NCI-H460 (cell line): ENCODE measurements around the gene SKAP2. TPM values are rescaled to one million over a fixed set of nuclear protein-coding genes. Genes with fewer than 3 reads are reported as not detected.

ENCODE experiments used
- DNase-seq: peaks from one replicate; pipeline ENCODE4 v3.0.0-alpha.2; 2016; ENCODE audit warnings: low read depth; ENCODE audit errors: extremely low read depth
- total RNA-seq: library from RNA; depleted of rRNA; stranded (reverse); fragments of >200 nt; shearing (Covaris generic); gene quantifications from 2 replicates; pipeline ENCODE4 v1.2.3, GENCODE V29; 2014

Gene SKAP2
- total RNA-seq, 1 experiment from 2014 or later = 52.1 TPM

DNA sequence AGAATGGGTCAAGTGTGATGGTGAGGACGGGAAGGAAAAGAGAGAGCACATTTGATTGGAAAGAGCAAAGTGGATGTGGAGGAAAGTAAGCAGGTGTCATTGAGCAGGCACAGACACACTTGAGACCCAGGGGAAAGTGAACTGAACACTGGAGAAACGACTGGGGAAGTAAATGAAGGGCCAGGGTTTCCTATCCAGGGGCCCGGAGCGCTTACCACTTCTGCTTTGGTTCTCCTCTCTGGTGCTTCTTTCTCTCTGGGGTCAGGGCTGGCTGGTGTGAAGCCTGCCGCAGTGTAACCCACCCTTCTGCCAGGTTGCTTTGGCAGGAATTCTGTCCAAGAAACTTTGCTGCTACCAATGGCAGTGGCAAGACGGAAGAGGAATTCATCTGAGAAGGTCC is 219.3 kb downstream of the SKAP2 start:
- no peak for DNase-seq

DNA sequence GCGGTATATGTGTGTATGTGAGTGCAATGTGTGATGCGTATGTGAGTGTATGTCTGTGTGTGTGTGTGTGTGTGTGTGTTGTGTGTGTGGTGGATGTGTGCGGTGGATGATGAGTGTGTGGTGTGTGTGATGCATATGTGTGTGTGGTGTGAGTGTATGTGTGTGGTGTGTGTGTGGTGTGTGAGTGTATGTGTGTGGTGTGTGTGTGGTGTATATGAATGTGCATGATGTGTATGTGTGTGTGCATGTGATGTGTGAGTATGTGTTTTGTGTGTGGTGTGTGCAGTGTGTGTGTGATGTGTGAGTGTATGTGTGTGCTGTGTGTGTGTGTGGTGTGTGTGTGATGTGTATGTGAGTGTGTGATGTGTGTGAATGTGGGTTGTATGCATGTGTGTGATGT is 222.0 kb downstream of the SKAP2 start:
- DNase-seq = no peak

- DNase-seq = no peak
Observed at GRCh38 chr7:26639695-26640094, 224.7 kb downstream of the SKAP2 start.

GRCh38 chr7:26639111-26639510 is 225.3 kb downstream of the SKAP2 start:
- DNase-seq = no peak

- no peak for DNase-seq
Observed at GRCh38 chr7:26638140-26638539, 226.2 kb downstream of the SKAP2 start.

DNA sequence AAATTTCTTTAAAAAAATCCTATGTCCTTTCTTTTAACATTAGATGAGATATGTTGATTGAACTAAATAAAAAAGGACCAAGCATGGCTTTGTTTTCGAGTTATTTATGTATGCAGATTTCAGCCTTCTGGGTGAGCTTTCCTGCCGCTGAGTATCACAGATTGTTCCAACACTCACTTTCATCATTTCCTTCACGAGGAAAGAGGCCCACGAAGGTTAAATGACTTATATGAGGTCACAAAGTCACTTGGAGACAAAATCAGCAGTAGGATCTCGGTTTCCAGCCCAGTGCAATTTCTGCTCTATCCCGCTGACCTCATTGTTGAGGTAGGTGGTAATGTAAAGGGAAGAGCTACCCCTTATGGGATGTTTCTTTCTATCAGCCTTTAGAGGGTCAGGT is 226.8 kb downstream of the SKAP2 start:
- no peak for DNase-seq

GRCh38 chr7:26636808-26637207 is 227.6 kb downstream of the SKAP2 start:
- DNase-seq = no peak

- DNase-seq = no peak
Observed at GRCh38 chr7:26633557-26633956, 230.8 kb downstream of the SKAP2 start.

DNA sequence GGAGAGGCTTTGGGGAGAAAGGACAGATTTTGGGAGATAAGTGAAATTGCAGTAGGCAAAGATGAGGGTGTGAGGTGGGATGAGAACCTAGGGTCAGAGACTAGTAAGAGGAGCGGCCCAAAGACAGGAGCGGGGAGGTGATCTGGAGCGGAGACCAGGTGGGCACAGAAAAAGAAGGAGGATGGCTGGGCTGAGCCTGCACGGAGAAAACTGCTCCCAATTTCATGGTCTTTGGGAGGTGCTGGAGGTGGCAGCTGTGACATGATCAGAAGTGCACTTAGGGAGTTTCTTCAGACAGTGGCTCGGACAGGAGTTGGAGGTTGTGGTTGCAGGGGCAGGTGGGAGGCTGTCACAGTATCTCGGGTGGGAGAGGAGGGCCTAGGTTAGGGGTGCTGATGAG is 232.8 kb downstream of the SKAP2 start:
- DNase-seq = no peak

DNA sequence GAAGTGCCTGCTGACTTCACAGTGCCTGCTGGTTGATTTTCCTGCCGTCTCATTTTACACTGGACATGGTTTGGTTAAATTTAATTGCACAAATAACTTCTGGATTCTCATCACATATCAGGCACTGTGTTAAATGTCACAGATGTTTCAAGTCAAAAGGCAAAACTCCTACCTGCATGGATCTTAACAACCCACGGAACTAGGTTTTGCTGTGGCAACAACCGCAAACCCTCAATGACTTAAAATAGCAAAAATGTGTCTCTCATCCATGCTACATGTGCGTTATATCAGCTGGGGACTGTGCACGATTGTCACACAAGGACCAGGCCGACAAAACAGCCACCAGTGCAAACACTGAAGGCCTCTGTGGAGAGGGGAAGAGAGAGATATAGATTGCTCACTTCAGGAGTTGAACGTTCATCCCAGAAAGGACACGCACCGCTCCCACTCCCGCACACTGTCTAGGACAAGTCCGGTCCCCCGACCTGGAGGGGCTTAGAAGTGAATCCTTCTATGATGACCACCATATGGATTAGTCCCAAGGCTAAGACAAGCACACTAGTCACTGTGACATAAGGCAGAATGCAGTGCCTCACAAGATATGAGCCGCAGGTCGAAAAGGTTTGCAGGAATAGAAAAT is 233.3 kb downstream of the SKAP2 start:
- no peak for DNase-seq

DNA sequence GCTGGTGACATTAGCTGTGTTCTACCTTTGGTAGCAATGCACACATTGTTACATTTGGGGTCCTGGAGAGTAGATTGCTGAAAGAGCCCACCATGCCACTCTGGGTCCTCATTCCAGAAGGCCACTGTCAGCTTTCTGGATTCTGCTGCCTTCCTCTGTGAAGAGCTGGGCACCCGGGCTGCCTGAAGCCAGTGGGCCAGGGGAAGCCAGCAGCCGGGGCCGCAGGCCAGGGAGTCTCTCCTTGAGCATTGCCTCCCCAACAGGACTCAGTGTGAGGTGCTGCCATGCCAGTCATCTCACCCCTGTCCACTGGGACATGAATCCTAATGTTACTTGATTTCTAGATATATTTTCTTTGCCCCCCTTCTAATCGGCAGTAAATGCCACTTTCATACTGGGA is 234.0 kb downstream of the SKAP2 start:
- no peak for DNase-seq

DNA sequence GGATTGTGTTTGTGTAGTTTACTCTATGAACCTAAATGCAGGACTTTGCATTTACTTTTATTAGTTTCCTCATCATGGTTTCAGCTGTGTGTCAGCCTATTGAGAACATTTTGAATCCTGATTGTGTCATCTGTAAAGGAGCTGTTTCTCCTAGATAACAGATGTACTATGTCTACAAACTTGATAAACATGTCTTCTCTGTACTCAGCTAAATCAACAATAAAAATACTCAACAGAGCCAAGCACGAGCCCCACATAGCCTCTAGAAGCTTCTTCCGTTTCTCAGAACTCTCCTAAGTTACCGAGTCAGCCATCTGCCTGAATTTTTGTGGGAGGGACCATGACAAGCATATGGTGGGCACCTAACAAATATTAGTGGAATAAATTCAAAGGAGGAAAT is 234.7 kb downstream of the SKAP2 start:
- no peak for DNase-seq

DNA sequence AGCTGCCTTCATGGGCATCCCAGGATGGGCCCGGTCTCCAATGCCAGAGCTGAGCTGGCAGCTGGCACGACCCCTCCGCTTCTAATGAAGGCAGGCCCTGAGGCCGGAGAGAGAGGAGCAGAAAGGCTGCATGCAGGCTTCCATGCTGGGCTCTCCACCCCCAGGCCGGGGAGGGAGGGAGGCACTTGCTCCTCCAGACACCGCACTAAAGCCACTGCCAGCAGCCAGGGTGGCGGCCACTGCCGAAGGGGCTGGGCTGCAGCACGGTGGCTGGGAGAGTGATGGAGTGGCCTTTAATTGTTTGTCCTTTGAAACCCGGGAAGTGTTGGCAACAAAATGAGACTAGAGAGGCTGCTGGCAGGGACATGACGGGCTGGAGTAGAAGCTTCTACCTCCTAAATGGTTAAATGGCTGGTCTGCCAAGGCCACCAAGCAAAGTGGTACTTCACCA is 236.5 kb downstream of the SKAP2 start:
- DNase-seq = no peak

DNA sequence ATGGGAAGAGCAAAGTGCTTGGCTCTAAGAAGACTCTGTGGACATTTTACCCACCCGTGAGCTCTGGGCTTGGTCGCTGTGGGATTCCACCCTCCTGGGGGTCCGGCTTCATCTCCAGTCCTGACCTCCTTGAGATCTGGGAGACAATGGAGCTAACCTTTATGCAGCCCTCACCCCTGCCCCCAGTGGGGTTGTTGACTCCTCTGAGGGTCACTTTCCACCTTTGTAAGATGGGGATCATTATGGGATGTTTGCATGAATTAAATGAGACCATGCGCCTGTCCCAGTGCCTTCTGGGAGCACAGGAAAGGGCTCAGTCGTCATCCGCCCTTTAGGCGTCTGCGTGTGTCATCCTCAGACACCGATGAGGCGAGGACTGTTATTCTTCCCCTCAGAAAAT is 237.2 kb downstream of the SKAP2 start:
- DNase-seq = no peak

GRCh38 chr7:26626687-26627086 is 237.7 kb downstream of the SKAP2 start:
- no peak for DNase-seq

GRCh38 chr7:26626156-26626555 is 238.2 kb downstream of the SKAP2 start:
- DNase-seq = no peak

DNA sequence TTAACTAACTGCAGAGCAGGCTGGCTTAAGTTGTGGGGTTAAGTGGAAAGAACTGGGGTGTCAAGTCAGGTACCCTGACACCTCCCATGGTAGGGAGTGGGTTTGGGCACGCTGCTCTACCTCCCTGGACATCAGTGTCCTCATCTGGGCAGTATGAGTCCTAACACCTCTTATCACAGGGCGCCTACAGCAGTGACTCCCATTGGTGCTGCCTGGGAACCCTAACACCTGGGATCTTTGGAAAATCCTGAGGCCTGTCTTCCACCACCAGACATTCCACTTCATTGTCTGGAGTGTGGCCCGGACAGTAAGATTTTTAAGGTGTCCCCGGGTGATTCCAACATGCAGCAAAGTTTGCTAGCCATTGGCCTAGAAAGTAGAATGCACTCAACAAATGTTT is 239.1 kb downstream of the SKAP2 start:
- DNase-seq = no peak

DNA sequence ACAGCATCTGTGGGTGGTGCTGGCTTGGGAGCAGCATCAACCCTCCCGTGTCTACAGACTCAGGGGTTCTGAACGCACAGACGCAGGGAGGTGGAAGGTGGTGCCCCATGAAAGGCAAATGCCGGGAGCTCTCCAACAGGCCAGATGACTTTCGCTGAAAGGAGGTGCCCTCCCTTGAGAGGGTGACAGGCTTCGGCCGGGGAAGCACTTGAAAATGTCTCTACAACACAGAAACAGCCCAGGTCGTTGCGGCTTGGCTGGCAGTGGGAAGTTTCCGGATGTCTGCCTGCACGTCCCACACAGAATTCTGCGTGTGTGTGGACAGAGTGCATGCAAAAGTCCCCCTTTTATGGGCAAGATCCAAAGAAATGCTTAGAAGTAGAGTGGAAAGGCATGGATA is 239.6 kb downstream of the SKAP2 start:
- no peak for DNase-seq

GRCh38 chr7:26624431-26624830 is 240.0 kb downstream of the SKAP2 start:
- no peak for DNase-seq

GRCh38 chr7:26620352-26620751 is 244.0 kb downstream of the SKAP2 start:
- peak; percentile 33 for DNase-seq

GRCh38 chr7:26619348-26619984 is 244.9 kb downstream of the SKAP2 start:
- DNase-seq = no peak

DNA sequence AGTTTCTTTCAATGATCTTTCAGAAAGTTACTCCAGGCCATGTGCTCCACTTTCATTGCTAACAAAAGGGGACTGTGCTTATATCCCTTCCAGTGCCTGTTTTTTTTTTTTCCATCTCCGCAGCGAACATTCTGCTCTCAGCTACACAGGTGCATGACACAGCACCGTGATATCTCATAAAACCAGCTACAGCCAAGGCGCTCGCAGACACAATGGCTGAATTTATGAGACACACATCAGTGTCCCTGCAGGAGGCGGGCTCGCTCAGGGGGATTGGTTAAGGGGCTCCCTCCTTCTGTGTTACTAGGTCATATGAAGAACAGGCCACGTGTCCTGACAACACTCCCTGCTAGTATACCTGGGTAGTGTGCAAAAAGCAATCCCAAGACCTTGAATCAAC is 245.5 kb downstream of the SKAP2 start:
- DNase-seq = no peak

DNA sequence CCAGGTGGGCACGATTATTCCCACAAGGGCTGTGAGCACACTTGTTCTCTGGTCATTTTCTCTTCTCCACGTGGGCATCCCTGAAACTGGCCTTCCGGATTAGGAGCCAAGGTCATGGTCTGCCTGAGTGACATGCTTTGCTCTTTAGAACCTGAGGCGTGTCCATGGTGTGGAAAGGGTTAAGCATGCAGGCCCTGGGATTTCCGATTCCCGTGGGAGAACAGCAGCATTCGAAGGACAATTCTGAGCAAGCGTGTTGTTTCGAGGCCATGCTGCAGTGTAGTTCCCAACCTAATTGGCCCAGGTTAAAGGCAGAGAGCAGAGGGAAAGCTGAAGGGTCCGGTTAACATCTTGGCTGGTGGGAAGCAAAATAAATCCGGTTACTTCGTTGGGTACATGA is 245.9 kb downstream of the SKAP2 start:
- no peak for DNase-seq
